ENCODE data around the gene CALML3. TPM values are rescaled to one million over a fixed set of nuclear protein-coding genes. Genes with fewer than 3 reads are reported as not detected.

The CALML3 gene
- total RNA-seq, 1 donor from 2014 or later = not detected

GRCh38 chr10:5509691-5510090, 15.1 kb upstream of the CALML3 start:
- CTCF ChIA-PET = interaction anchor here (1.5 kb wide), 1 partner anchor 114 kb away, joined by 5 read pairs; no protein-coding TSS in a partner anchor

GRCh38 chr10:5510281-5511072, 14.3 kb upstream of the CALML3 start:
- ATAC-seq (ENCODE audit: low read depth) (no peak), DNase-seq (no peak)
- TF ChIP-seq CTCF (IDR thresholded peaks at IDR 0.05) = no peak
- POLR2A ChIA-PET = no interaction called here
- Mint-ChIP-seq H3K9me3 (no peaks in the 10 kb centered on the region), H3K27me3 (peaks cover 8% of the 10 kb centered on the region), H3K4me3 (no peak overlapping the region), H3K27ac (no peak overlapping the region), H3K4me1 (no peaks in the 10 kb centered on the region), H3K36me3 (ENCODE audit: low read depth) (no peaks in the 10 kb centered on the region)
- CTCF ChIA-PET = interaction anchor here (1.5 kb wide), 1 partner anchor 113 kb away, joined by 5 read pairs; no protein-coding TSS in a partner anchor
- intact Hi-C loops (cut with micrococcal nuclease) = no loop called here

More at GRCh38 chr10:5509691-5510090, 15.1 kb upstream of the CALML3 start:
- POLR2A ChIA-PET = no interaction called here
- H3K27me3 Mint-ChIP-seq = peaks cover 8% of the 10 kb centered on the region
- H3K36me3 Mint-ChIP-seq (ENCODE audit: low read depth) = no peaks in the 10 kb centered on the region
- TF ChIP-seq CTCF (IDR thresholded peaks at IDR 0.05) = no peak
- H3K4me1 Mint-ChIP-seq = no peaks in the 10 kb centered on the region
- H3K4me3 Mint-ChIP-seq = no peak overlapping the region
- H3K27ac Mint-ChIP-seq = no peak overlapping the region
- ATAC-seq (ENCODE audit: low read depth) (no peak), DNase-seq (no peak)
- H3K9me3 Mint-ChIP-seq = no peaks in the 10 kb centered on the region
- intact Hi-C loops (cut with micrococcal nuclease) = no loop called here

- POLR2A ChIA-PET = no interaction called here
- Mint-ChIP-seq H3K4me1 (no peaks in the 10 kb centered on the region), H3K4me3 (no peak overlapping the region), H3K27me3 (peaks cover 8% of the 10 kb centered on the region), H3K9me3 (no peaks in the 10 kb centered on the region), H3K27ac (no peak overlapping the region), H3K36me3 (ENCODE audit: low read depth) (no peaks in the 10 kb centered on the region)
- DNase-seq (no peak), ATAC-seq (ENCODE audit: low read depth) (no peak)
- no peak for TF ChIP-seq CTCF (IDR thresholded peaks at IDR 0.05)
- intact Hi-C loops (cut with micrococcal nuclease) = no loop called here
- CTCF ChIA-PET = no interaction called here
Measured at GRCh38 chr10:5511231-5511884, 13.4 kb upstream of the CALML3 start.

GRCh38 chr10:5511885-5512280, 12.9 kb upstream of the CALML3 start:
- no peaks in the 10 kb centered on the region for H3K36me3 Mint-ChIP-seq (ENCODE audit: low read depth)
- no peak for TF ChIP-seq CTCF (IDR thresholded peaks at IDR 0.05)
- ChIA-PET POLR2A (no interaction called here), CTCF (no interaction called here)
- H3K4me3 Mint-ChIP-seq = no peak overlapping the region
- H3K27me3 Mint-ChIP-seq = peaks cover 8% of the 10 kb centered on the region
- H3K4me1 Mint-ChIP-seq = no peaks in the 10 kb centered on the region
- H3K9me3 Mint-ChIP-seq = no peaks in the 10 kb centered on the region
- intact Hi-C loops (cut with micrococcal nuclease) = no loop called here
- no peak overlapping the region for H3K27ac Mint-ChIP-seq
- ATAC-seq (ENCODE audit: low read depth) = no peak
- no peak for DNase-seq

- ChIA-PET CTCF (no interaction called here), POLR2A (no interaction called here)
- Mint-ChIP-seq H3K4me3 (no peak overlapping the region), H3K27me3 (peaks cover 8% of the 10 kb centered on the region), H3K27ac (no peak overlapping the region), H3K36me3 (ENCODE audit: low read depth) (no peaks in the 10 kb centered on the region), H3K4me1 (no peaks in the 10 kb centered on the region), H3K9me3 (no peaks in the 10 kb centered on the region)
- intact Hi-C loops (cut with micrococcal nuclease) = no loop called here
- no peak for TF ChIP-seq CTCF (IDR thresholded peaks at IDR 0.05)
- no peak for DNase-seq
- no peak for ATAC-seq (ENCODE audit: low read depth)
Measured at GRCh38 chr10:5512331-5512730, 12.4 kb upstream of the CALML3 start.

All from activated B cell treated with CpG ODN at 0.5 μM for 24 hours (primary cell).